ENCODE measurements around the gene MBNL1. TPM values are rescaled to one million over a fixed set of nuclear protein-coding genes. Genes with fewer than 3 reads are reported as not detected.

MBNL1 gene
- total and polyA plus RNA-seq, 2 of the 13 experiments (the other 11 are each of a cell fraction or from before 2014, with no cell fraction given), result 27.1 to 55.4 TPM

- in situ Hi-C loops (cut with HindIII; ENCODE audit: extremely low pct_ligation_motif_present, low pct_unique_long_range_greater_than_20kb) (no loop called here), intact Hi-C loops (cut with micrococcal nuclease; ENCODE audit: unreplicated experiment) (no loop called here)
- H3K36me3 ChIP-seq (replicated peaks in 1 of 2; ENCODE audit: control insufficient read depth in 1 of 2, insufficient read depth in 2 of 2, low read length in 2 of 2), result no peaks in the 10 kb centered on the region
- ChIA-PET POLR2A (no interaction called here), CTCF (ENCODE audit: low intra/inter-chr PET ratio, low total read pairs) (no interaction called here)
- no peak overlapping the region for H3K4me2 ChIP-seq (ENCODE audit: low read depth, low read length)
- no peak overlapping the region for H3K9ac ChIP-seq (ENCODE audit: insufficient read depth, low read depth, low read length)
- no peaks in the 10 kb centered on the region for H3K27me3 ChIP-seq (ENCODE audit: control insufficient read depth in 1 of 2, insufficient read depth in 2 of 2, low read length in 2 of 2)
- H3K79me2 ChIP-seq (ENCODE audit: insufficient read depth, low read length), result peaks cover 53% of the 10 kb centered on the region
- 0 out of 2 replicates have a peak, but pooled peaks cover 8% of the 10 kb centered on the region for H3K4me1 ChIP-seq (ENCODE audit: insufficient read depth, low read length)
- ATAC-seq (no peak), FAIRE-seq (no peak), DNase-seq (ENCODE audit: low spot score) (no peak)
- H3K27ac ChIP-seq (ENCODE audit: extremely low read length, insufficient read depth, low read length), result no peak overlapping the region
- TF ChIP-seq KMT2A (CRISPR knock-in tag; IDR thresholded peaks at IDR 0.05) (no peak), MBNL3 (CRISPR knock-in tag; conservative IDR thresholded peaks at IDR 0.05) (no peak), ZNF691 (CRISPR knock-in tag; IDR thresholded peaks at IDR 0.05; ENCODE audit: borderline replicate concordance, low read depth) (no peak), ZNF180 (CRISPR knock-in tag; IDR thresholded peaks at IDR 0.05; ENCODE audit: borderline replicate concordance, low read depth) (no peak), ZNF282 (IDR thresholded peaks at IDR 0.05; ENCODE audit: partially characterized antibody) (no peak), XBP1 (CRISPR knock-in tag; IDR thresholded peaks at IDR 0.05) (no peak), EEA1 (CRISPR knock-in tag; IDR thresholded peaks at IDR 0.05; ENCODE audit: borderline replicate concordance) (no peak), PREB (CRISPR knock-in tag; IDR thresholded peaks at IDR 0.05) (no peak), ZNF446 (CRISPR knock-in tag; IDR thresholded peaks at IDR 0.05) (no peak), NFIB (CRISPR knock-in tag; IDR thresholded peaks at IDR 0.05; ENCODE audit: borderline replicate concordance) (no peak), ISX (CRISPR knock-in tag; conservative IDR thresholded peaks at IDR 0.05) (no peak), ISL2 (CRISPR knock-in tag; IDR thresholded peaks at IDR 0.05) (no peak), ZNF652 (CRISPR knock-in tag; IDR thresholded peaks at IDR 0.05; ENCODE audit: borderline replicate concordance, low read depth) (no peak), ZNF792 (CRISPR knock-in tag; IDR thresholded peaks at IDR 0.05) (no peak), HDAC2 (CRISPR knock-in tag; IDR thresholded peaks at IDR 0.05) (no peak)
- WGBS (ENCODE audit: low lambda C conversion rate), result 95% methylated on average over 4 of the region's 4 CpGs
- H2AFZ ChIP-seq (ENCODE audit: low read length), result no peak overlapping the region
- no peak overlapping the region for H3K4me3 ChIP-seq (replicated peaks in 1 of 3; ENCODE audit: insufficient read depth in 1 of 3, low read depth in 2 of 3, low read length in 3 of 3)
- no TSS peak for BruUV-seq (replicated peaks)
- H4K20me1 ChIP-seq (ENCODE audit: insufficient read depth, low read length), result peaks cover 4% of the 10 kb centered on the region
- no peaks in the 10 kb centered on the region for H3K9me3 ChIP-seq (ENCODE audit: low read length)
These were observed 104.7 kb downstream of the MBNL1 start for GRCh38 chr3:152373379-152373778.
